ENCODE measurements around the gene USP34. TPM values are rescaled to one million over a fixed set of nuclear protein-coding genes. Genes with fewer than 3 reads are reported as not detected.
"Not testable (repeated sequence)": the region's sequence is repeated elsewhere in the genome, so short reads cannot be mapped to it uniquely, and the experiment has no call there.

Gene USP34
- total RNA-seq, 1 donor from 2014 or later = 95.9 TPM

GRCh38 chr2:61411109-61411508, 59.8 kb downstream of the USP34 start:
- Mint-ChIP-seq H3K27me3 (ENCODE audit: low read depth) (no peaks in the 10 kb centered on the region), H3K4me3 (no peak overlapping the region), H3K36me3 (ENCODE audit: low read depth) (no peaks in the 10 kb centered on the region), H3K9me3 (no peaks in the 10 kb centered on the region), H3K4me1 (no peaks in the 10 kb centered on the region), H3K27ac (ENCODE audit: unreplicated experiment) (no peak overlapping the region)
- no peak for DNase-seq (ENCODE audit: low read depth, low spot score)
- TF ChIP-seq, protein P1, sequence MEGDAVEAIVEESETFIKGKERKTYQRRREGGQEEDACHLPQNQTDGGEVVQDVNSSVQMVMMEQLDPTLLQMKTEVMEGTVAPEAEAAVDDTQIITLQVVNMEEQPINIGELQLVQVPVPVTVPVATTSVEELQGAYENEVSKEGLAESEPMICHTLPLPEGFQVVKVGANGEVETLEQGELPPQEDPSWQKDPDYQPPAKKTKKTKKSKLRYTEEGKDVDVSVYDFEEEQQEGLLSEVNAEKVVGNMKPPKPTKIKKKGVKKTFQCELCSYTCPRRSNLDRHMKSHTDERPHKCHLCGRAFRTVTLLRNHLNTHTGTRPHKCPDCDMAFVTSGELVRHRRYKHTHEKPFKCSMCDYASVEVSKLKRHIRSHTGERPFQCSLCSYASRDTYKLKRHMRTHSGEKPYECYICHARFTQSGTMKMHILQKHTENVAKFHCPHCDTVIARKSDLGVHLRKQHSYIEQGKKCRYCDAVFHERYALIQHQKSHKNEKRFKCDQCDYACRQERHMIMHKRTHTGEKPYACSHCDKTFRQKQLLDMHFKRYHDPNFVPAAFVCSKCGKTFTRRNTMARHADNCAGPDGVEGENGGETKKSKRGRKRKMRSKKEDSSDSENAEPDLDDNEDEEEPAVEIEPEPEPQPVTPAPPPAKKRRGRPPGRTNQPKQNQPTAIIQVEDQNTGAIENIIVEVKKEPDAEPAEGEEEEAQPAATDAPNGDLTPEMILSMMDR (conservative IDR thresholded peaks at IDR 0.05) = no peak

GRCh38 chr2:61410185-61410584, 60.7 kb downstream of the USP34 start:
- TF ChIP-seq, protein P1 (conservative IDR thresholded peaks at IDR 0.05) = no peak
- no peaks in the 10 kb centered on the region for H3K4me1 Mint-ChIP-seq
- no peak overlapping the region for H3K27ac Mint-ChIP-seq (ENCODE audit: unreplicated experiment)
- DNase-seq (ENCODE audit: low read depth, low spot score) = no peak
- H3K36me3 Mint-ChIP-seq (ENCODE audit: low read depth) = peaks cover 6% of the 10 kb centered on the region
- H3K27me3 Mint-ChIP-seq (ENCODE audit: low read depth) = no peaks in the 10 kb centered on the region
- no peak overlapping the region for H3K4me3 Mint-ChIP-seq
- H3K9me3 Mint-ChIP-seq = no peaks in the 10 kb centered on the region

DNA sequence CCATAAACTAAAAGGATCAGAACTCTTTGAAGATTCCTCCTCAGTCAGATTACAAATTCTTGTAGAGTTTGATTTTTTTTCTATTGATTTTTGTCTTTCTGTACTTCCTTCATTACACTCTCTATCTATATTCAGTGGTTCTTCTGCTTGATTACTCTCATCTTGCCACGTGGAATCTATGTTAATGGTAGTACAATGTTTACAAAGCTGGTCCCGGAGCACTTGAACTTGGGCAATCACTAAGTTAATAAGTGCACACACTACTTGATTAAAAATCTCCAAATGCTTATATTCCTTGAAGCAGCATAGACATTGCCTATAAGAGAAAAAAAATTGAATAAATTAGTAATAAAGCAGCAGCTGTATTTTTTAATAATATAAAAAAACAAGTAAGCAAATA, 65.1 kb downstream of the USP34 start:
- no peaks in the 10 kb centered on the region for H3K27me3 Mint-ChIP-seq (ENCODE audit: low read depth)
- H3K27ac Mint-ChIP-seq (ENCODE audit: unreplicated experiment) = no peak overlapping the region
- TF ChIP-seq, protein P1 (conservative IDR thresholded peaks at IDR 0.05) = no peak
- DNase-seq (ENCODE audit: low read depth, low spot score) = no peak
- no peaks in the 10 kb centered on the region for H3K9me3 Mint-ChIP-seq
- H3K4me3 Mint-ChIP-seq = no peak overlapping the region
- no peaks in the 10 kb centered on the region for H3K4me1 Mint-ChIP-seq
- H3K36me3 Mint-ChIP-seq (ENCODE audit: low read depth) = peaks cover 6% of the 10 kb centered on the region

DNA sequence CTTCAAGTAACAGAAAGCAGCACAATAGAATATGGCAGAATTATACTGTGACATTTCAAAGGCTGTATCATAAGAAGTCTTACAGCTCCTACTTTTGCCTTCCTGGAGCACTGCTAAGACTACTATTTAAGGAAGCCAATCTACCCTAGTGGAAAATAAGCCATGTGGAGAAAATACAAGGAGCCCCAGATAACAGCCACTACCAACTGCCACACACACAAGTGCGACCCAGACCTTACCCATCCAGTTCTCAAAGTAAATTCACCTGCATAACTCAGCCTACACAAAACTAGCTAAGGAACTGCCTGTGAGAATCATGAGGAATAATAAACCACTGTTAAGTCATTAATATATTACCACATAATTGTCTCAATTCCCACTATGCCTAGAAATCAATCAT, 66.4 kb downstream of the USP34 start:
- H3K9me3 Mint-ChIP-seq = no peaks in the 10 kb centered on the region
- no peak overlapping the region for H3K27ac Mint-ChIP-seq (ENCODE audit: unreplicated experiment)

GRCh38 chr2:61398413-61398812, 72.5 kb downstream of the USP34 start:
- peaks cover 5% of the 10 kb centered on the region for H3K36me3 Mint-ChIP-seq (ENCODE audit: low read depth)
- no peaks in the 10 kb centered on the region for H3K9me3 Mint-ChIP-seq
- no peak for DNase-seq (ENCODE audit: low read depth, low spot score)
- TF ChIP-seq, protein P1 (conservative IDR thresholded peaks at IDR 0.05) = no peak
- H3K27ac Mint-ChIP-seq (ENCODE audit: unreplicated experiment) = no peak overlapping the region
- H3K4me3 Mint-ChIP-seq = no peak overlapping the region
- H3K27me3 Mint-ChIP-seq (ENCODE audit: low read depth) = no peaks in the 10 kb centered on the region
- no peaks in the 10 kb centered on the region for H3K4me1 Mint-ChIP-seq

More for the DNA sequence above, 66.4 kb downstream of the USP34 start:
- H3K27me3 Mint-ChIP-seq (ENCODE audit: low read depth) = no peaks in the 10 kb centered on the region
- DNase-seq (ENCODE audit: low read depth, low spot score) = no peak
- no peak overlapping the region for H3K4me3 Mint-ChIP-seq
- TF ChIP-seq, protein P1 (conservative IDR thresholded peaks at IDR 0.05) = no peak
- peaks cover 6% of the 10 kb centered on the region for H3K36me3 Mint-ChIP-seq (ENCODE audit: low read depth)
- H3K4me1 Mint-ChIP-seq = no peaks in the 10 kb centered on the region

DNA sequence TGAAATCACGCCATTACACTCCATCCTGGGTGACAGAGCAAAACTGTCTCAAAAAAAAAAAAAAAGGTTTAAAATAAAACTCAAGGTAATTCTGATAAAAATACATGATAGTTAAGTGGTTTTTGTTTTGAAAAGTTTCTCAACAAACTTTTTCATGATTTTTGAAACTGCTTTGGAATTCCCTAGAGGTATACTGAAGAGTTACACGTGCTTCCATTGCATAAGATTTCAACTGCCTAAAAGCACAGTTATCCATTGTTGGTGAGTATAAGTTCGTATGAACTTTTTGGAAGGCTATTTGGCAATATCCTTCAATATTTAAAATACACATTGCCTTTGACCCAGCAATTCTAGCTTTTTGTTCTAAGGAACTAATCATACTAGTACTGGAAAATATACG, 74.9 kb downstream of the USP34 start:
- TF ChIP-seq, protein P1 (conservative IDR thresholded peaks at IDR 0.05) = peak; percentile 35
- no peak for DNase-seq (ENCODE audit: low read depth, low spot score)
- Mint-ChIP-seq H3K4me3 (no peak overlapping the region), H3K27ac (ENCODE audit: unreplicated experiment) (no peak overlapping the region), H3K36me3 (ENCODE audit: low read depth) (peaks cover 5% of the 10 kb centered on the region), H3K4me1 (no peaks in the 10 kb centered on the region), H3K9me3 (no peaks in the 10 kb centered on the region), H3K27me3 (ENCODE audit: low read depth) (no peaks in the 10 kb centered on the region)

- not testable (repeated sequence) for H3K4me3 Mint-ChIP-seq; DNase-seq (ENCODE audit: low read depth, low spot score); H3K4me1 Mint-ChIP-seq; H3K36me3 Mint-ChIP-seq (ENCODE audit: low read depth); H3K9me3 Mint-ChIP-seq; H3K27ac Mint-ChIP-seq (ENCODE audit: unreplicated experiment); H3K27me3 Mint-ChIP-seq (ENCODE audit: low read depth)
These were observed 83.3 kb downstream of the USP34 start for GRCh38 chr2:61387588-61387987.

- not testable (repeated sequence) for H3K27me3 Mint-ChIP-seq (ENCODE audit: low read depth); H3K27ac Mint-ChIP-seq (ENCODE audit: unreplicated experiment); H3K4me1 Mint-ChIP-seq; H3K4me3 Mint-ChIP-seq; DNase-seq (ENCODE audit: low read depth, low spot score); H3K9me3 Mint-ChIP-seq
- H3K36me3 Mint-ChIP-seq (ENCODE audit: low read depth) = peaks cover 27% of the 10 kb centered on the region
These were observed 90.0 kb downstream of the USP34 start for GRCh38 chr2:61380882-61381197.

Data from neural crest cell (in vitro differentiated cells).